HG03097 (cell line): ENCODE measurements around the gene RMDN3.

ENCODE experiments used
- ATAC-seq: cut with Tn5 transposase; IDR thresholded peaks from one replicate; pipeline ENCODE4 v1.9.1; 2021; ENCODE audit not compliant: unreplicated experiment, low FRiP score

RMDN3 gene

DNA sequence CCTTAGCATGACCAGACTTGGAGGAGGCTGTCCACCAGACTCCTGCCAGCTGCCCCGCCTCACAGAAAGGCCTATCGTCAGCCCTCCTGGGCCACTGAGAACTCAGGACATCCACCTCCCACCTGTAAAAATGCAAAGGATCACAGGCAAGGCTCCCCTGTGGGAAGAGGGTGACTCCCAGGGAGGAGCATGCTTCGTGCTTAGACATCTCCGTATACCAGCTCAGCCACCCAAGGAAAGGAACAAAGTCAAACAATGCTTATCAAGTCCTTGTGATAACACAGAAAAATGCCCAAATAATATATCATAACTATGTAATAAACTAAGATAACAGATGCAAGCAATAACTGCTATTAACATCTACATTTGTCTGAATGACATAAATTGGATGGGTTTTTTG is 4.2 kb downstream of the RMDN3 start:
- ATAC-seq: no peak

DNA sequence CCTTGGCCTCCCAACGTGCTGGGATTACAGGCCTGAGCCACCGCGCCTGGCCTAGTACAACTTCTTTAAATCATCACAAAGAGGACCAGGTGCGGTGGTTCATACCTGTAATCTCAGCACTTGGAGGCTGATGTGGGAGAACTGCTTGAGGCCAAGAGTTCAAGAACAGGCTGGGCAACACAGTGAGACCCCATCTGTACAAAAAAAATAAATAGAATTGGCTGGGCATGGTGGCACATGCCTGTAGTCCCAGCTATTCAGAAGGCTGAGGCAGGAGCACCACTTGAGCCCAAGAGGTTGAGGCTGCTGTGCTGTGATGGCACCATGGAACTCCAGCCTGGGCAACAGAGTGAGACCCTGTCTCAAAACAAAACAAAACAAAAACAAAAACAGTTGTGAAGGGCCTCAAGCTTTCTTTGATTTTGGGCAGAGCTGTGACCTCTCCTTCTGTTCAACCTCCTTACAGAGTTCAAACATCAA is 5.9 kb downstream of the RMDN3 start:
- ATAC-seq: no peak

DNA sequence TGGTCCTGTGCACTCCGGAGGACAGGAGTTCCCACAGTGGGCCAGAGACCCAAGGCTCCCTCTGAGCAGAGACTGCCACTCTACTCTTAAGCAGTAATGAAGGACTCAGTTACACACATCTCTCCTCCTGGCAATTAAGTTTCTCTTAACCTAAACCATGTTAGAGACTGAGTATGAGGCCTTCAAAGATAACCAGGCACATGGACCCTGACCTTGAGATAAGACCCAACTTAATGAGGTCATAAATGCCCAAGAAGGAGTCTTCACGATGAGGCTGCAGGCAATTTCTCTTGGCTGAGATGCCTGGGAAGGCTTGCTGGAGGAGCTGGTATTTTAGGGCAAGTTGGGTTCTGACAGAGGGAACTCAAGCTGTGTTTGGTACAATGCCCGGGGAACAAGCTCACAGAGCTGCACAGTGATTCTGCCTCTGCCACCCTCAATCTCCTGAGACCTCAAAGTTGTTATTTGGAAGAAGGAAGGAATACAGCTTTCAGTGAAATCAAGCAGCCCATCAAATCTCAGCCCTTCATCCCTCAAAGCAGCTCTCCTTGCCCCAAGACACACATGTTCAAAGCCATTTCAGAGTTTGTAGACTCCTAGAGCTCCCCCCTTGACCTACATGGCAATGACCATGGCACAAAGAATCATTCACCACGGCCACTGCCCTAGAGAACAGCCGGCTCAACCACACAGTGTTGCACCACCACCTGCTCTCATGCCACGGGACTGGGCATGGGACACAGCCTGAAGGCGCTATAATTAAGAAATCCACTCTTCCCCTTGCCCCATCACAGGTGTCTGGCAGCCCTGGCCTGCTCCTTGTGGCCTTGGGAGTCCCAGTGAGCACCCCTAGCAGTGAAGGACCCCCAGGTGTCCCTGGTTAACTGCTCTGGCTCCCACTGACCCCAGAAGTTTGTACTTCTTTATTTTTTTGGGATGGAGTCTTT is 7.1 kb downstream of the RMDN3 start:
- ATAC-seq: no peak

DNA sequence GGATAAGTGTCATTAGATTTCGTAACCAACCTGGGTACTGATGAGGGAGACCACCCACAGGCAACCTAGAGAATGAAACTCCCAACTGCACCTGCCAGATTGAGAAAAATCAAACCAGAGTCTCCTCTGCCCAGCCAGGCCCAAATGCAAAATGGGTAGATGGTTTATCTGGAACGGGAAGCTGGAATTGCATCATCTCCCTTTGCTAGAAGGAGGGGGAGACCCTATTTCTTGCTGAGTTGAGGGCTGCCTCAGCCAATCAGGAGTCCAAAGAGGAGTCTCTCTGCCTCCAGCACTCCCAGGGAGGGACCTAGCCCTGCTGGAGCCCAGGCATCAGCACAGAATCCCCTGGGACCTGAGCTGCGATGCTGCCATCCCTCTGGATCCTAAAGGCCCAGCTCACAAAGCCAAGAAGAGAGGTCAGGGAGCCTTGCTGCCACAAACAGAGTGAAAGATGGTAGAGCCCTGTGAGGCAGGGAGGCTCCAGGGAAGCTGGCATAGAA is 8.1 kb downstream of the RMDN3 start:
- no peak for ATAC-seq

DNA sequence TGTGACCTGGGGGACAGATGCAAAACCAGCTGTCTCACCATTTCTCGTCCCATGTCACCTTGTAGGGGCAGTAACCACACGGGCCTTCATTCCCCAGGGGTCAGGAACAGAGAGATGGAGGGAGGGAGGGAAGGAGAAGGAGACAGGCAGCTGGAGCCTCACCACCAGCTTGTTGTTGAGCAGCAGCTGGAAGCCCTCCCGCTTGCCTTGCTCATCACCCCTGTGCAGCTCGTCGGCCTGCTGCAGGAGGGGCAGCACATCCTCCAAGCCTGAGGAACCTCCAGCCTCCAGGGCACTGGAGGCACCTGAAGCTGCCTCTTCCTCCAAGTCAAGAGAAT is 10.3 kb downstream of the RMDN3 start:
- no peak for ATAC-seq

DNA sequence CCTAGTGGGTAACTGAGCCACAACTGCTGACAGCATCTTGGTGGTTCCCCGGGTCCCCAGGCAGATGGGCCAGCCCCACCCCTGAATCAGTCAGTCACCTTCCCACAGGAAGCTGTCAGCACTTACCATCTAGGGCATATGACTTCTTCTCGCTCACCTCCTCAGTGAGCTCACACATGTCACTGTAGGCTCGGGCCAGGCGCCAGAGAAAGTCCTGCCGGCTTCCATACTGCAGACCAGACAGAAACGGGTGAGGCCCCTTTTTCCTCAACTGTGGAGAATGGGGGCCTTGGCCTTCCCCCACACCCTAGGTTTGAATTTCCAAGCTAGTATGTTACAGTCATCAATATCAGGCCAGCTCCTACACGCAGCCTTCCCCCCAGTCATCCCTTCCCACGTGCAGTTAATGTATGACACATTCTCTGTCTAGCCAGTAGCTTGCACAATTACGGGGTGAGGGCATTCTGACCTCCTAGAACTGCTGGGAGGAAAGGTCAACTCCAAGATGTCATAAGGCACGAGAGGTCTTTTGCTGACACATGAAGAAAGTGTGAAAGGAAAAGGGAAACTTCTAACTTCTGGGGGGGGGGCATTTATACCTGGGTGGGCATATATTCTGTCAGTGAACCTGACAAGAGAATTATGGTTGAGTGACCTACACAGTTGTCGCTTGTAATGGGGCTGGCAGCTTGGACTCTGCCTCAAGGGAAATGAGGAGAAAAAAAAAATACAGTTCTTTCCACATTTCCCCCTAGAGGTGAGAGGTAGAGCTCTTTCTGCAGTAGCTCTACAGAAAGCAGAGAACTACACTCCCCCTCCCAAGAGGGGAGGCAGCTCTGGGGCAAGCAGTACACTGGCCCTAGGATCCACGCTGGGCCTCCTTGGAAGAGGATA is 10.9 kb downstream of the RMDN3 start:
- ATAC-seq: no peak

DNA sequence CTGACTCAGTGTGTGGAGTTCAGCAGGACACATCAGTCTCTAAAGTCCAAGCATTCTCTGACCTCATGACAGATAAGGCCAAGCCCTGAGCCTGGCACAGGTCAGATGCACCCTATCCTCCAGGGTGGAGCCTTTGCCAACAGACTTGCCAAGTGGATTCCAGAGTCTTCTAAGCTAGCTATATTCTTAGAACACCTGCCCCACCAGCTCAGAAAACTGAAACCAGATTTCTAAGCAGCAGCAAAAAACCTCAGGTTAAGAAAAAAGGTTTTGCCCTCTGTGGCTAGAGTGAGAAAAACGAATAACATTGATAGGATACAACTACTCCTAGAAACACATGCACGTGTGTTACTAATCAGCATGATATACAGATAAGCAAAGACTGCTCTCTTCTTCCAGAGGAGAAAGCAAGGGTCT is 11.6 kb downstream of the RMDN3 start:
- ATAC-seq: no peak

DNA sequence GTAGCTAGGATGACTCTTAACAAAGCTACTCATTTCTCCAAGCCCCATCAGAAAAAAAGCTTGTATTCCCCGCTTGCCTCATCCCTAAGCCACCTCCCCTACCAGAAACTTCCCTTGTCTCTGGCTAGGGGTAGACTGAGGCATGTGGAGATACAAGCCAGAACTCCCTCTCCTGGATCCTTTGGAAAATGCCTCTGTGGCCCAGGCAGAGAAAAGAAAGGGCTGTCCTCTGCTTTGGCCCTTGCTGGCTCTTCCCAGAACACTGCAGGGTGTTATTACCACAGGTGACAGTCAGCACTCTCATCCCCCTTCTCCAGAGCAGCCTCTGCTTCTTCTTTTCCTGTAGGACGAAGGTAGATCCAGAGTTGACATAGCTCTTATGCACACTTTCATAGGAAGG is 15.2 kb downstream of the RMDN3 start:
- no peak for ATAC-seq

DNA sequence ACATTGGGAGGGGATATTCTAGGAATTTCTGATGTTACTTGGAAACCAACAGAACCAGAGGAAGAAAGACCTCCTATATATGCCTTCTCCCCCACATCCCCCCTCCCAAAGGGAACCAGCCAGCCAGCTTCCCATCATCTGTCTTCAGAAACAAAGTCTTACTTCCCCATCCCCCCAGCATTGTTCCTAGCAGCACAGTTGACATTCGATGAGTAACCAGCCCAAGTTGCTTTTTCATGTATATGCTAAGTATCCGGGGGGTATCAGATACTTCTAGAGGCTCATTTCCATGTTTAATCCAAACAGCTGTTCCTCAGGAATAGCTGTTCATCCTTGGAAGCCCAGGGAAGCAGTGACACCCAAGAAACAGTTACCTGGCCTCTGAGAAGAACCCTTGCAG is 16.0 kb downstream of the RMDN3 start:
- ATAC-seq: no peak

DNA sequence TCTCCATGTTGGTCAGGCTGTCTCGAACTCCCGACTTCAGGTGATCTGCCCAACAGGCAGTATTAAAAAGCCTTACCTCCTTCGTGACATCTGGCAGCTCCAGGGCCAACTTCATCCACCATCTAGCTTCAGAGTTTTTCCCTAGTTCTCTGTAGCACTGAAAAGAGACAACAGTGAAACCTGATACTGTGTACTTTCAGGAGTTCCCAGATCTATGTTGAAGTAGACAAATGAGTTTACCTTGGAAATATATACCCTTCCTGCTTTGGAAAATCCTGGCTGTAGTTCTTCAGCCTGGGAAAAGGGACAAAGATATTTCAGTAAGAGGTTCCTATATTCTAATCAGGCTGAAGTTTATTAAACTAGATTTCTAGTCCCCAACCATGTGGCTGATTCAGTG is 18.0 kb downstream of the RMDN3 start:
- ATAC-seq: no peak

DNA sequence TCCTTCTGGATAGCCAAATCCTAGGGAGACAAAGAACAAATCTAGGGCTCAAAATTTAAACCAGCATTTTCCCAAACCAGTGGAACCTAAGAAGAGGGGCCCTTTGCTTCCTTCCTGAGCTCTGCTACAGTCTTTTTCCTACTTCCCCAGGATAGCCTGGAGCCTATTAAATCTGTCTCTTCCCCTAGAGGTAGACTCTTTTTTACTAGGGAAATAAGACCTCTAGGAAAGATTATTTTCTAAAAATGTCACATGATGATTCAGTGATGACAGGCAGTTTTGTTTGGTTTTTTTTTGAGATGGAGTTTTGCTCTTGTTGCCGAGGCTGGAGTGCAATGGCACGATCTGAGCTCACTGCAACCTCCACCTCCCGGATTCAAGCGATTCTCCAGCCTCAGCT is 18.5 kb downstream of the RMDN3 start:
- ATAC-seq: no peak

DNA sequence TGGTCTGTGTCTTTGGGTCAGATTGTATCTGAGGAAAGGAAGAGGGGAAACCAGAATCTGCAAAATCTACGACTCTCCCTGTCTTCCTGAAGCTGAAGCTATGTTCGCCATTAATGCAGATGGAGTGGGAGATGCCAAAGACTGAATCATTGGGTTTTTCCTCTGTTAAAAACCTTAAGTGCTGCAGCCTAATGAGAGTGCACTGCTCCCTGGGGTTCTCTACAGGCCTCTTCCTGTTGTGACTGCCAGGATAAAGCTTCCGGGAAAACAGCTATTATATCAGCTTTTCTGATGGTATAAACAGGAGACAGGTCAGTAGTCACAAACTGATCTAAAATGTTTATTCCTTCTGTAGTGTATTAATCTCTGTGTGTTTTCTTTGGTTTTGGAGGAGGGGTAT is 24.0 kb downstream of the RMDN3 start:
- no peak for ATAC-seq

DNA sequence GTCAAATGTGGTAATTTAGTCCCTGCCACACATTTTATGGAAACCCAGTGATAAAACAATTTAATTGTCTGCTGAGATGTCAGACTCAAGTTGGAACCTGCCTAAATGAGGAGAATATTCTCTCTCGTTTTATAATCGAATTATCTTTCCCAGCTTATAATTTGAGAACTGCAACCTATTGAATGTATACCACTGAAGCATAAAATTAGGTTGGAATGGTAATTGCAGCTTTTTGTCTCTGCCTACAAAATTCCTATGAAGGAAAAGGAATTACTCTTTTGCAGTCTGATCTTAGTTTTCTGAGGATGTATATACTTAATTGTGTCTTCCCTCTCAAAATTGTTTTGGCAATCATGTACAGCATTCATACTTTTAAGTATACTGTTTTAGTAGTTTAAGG is 31.1 kb downstream of the RMDN3 start:
- ATAC-seq: no peak

DNA sequence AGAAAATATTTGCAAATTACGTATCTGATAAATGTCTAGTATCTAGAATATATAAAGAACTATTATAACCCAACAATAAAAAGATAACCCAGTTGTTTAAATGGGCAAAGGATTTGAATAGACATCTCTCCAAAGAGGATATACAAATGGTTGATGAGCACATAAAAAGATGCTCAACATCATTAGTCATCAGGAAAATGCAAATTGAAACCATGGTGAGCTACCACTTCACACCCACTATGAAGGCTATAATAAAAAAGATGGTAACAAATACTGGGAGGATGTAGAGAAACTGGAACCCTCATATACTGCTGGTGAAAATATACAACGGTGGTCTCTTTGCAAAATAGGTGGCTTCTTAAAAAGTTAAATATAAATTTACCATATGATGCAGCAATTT is 32.1 kb downstream of the RMDN3 start:
- ATAC-seq: no peak

DNA sequence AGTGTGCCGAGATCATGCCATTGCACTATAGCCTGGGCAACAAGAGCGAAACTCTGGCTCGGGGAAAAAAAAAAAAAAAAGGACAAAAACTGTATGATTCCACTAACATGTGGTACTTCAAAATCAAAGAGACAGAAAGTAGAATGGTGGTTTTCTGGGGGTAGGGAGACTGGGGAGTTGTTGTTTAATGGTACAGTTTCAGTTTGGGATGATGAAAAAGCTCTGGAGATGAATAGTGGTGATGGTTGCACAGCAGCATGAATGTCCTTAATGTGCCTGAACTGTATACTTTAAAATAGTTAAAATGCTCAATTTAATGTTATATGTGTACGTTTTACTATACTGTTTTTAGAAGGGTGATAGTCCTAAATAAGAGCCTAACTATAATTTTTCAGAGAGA is 32.7 kb downstream of the RMDN3 start:
- no peak for ATAC-seq

DNA sequence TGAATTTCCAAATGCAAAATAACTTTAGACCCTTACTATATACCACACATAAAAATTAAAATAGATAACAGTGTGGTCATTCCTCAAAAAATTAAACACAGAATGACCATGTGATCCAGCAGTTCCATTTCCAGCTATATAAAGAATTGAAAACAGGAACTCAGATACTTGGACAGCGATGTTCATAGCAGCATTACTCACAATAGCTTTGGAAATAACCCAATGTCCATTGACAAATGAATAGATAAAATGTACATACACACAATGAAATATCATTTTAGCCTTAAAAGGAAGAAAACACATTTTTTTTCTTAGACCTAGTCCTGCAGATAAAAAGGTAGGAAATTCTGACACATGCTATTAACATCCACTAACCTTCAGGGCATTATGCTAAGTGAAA is 33.4 kb downstream of the RMDN3 start:
- no peak for ATAC-seq

DNA sequence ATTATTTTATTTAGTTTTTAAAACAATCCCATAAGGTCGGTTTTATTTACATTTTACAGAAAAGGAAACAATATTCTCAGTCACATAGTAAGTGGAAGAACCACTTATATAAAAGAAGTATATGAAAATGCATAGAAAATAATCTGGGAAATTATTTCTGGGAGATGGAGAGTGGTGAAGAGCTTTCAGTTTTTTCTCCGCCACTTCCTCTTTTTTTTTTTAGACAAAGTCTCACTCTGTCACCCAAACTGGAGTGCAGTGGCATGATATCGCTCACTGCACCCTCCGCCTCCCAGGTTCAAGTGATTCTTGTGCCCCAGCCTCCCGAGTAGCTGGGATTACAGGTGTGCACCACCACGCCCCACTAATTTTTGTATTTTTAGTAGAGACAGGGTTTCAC is 38.9 kb downstream of the RMDN3 start:
- ATAC-seq: no peak

DNA sequence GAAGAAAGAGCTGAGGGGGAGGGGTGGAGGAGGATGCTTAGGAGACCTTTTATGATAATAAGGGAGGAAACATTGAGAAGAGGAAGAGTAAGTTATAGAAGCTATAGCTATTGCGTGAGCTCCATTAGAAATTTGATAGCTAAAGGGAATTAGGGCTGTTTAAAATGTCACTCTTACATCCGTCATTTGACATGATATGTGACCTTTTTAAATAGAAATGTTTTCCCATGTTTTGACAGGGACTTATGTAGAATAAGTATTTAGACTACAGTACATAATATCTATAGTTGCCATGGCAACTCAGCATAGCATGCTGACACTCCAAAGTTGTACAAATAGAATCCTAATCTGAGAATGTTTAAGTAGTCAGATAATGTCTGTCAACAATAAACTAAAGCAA is 40.9 kb downstream of the RMDN3 start:
- no peak for ATAC-seq

DNA sequence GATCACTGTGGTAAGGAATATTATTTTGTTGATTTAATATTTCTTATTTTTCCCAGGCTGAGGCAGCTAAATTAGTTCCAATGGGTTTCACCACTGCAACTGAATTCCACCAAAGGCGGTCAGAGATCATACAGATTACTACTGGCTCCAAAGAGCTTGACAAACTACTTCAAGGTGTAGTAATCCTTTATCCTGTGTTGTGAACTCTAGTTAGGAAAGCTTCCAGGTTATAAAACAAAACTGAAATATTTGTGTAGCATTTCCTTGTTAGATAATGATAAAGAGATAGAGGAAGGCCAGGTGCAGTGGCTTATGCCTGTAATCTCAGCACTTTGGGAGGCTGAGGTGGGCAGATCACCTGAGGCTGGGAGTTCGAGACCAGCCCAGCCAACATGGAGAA is 48.9 kb downstream of the RMDN3 start:
- ATAC-seq: no peak

DNA sequence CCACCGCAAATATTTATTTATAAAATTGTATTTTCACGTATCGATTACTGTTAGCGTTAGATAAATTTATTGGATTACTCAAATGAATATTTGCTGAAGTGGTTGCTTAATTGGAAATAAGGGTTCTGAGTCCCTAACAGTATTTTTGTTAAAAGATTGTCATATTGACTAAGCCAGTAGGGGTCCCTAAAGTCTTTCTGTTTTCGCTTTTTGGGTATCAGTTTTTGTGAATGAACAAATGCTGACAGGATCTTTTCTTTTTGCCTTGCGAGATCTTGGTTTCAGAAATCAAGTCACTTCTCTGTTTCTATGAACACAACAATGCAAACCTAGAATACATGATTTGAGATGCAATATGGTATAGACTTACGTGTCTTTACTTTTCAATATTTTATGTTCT is 53.0 kb downstream of the RMDN3 start:
- ATAC-seq: no peak

DNA sequence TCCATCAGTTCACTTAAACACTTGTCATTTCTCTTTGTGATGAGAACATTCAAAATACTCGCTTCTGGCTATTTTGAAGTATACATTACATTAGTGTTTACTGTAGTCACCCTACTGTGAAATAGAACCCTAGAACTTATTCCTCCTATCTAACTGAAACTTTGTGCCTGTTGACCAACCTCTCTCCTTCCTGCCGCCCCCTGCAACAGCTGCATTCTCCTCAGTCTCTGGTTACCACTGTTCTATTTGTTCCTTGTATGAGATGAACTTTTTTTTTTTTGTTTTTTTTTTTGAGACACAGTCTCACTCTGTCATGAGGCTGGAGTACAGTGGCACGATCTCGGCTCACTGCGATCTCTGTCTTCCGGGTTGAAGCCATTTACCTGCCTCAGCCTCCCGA is 57.1 kb downstream of the RMDN3 start:
- ATAC-seq: no peak
